Measurements from ENCODE around the gene UBN1.

Gene UBN1, protein sequence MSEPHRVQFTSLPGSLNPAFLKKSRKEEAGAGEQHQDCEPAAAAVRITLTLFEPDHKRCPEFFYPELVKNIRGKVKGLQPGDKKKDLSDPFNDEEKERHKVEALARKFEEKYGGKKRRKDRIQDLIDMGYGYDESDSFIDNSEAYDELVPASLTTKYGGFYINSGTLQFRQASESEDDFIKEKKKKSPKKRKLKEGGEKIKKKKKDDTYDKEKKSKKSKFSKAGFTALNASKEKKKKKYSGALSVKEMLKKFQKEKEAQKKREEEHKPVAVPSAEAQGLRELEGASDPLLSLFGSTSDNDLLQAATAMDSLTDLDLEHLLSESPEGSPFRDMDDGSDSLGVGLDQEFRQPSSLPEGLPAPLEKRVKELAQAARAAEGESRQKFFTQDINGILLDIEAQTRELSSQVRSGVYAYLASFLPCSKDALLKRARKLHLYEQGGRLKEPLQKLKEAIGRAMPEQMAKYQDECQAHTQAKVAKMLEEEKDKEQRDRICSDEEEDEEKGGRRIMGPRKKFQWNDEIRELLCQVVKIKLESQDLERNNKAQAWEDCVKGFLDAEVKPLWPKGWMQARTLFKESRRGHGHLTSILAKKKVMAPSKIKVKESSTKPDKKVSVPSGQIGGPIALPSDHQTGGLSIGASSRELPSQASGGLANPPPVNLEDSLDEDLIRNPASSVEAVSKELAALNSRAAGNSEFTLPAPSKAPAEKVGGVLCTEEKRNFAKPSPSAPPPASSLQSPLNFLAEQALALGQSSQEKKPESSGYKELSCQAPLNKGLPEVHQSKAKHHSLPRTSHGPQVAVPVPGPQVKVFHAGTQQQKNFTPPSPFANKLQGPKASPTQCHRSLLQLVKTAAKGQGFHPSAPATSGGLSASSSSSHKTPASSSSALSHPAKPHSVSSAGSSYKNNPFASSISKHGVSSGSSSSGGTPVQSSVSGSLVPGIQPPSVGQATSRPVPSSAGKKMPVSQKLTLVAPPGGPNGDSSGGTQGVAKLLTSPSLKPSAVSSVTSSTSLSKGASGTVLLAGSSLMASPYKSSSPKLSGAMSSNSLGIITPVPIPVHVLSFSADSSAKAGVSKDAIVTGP (N-terminal part only)

DNA sequence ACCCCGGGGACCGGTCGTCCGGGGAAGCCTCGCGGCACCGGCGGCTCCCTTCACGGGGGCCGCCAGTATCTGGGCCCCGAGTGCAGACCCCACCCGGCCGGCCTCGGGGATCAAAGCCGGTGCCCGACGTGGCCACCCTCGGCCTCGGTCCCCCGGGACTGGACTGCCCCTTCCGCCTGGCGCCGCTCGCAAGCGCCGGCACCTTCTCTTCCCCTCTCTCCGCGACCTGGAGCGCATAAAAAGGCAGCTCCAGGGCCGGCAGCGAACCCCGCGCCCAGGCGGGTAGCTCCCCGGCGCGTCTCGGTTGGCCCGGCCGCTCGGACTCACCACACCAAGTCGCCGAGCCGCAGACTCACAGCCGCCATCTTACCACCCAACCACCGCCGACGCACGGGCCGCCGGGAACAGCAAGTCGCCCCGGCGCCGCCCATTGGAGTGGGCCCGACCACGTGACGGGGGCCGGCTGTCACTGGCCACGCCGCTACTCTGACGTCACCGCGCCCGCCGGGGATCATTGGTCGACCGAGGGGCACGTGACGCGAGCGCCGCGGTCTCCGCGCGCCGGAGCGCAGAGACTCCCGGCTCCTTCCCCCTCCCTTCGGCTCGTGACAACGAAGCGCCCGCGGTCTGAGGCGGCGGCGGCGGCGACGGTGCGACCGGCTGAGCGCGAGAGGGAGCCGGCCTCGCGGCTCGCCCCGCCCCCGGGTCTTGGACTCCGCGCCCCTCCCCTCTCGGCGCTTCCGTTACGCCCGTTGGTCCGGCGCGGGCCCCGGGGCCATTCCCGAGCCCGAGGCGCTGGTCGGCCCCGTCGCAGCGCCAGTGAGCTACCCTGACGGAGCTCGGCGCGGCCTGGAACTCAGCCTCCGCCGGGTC lies at the start of gene UBN1, which contains the start of gene GLYR1:
Gene UBN1, plus strand, starts transcription at position 581 of the 873 bp plus-strand sequence. CDS start 5,437 bp downstream, outside the sequence.
Gene GLYR1, minus strand, starts transcription at position 388 of the 873 bp plus-strand sequence. Its CDS starts 23 bp downstream, at position 365.
- peak; percentile 99 for DNase-seq

DNA sequence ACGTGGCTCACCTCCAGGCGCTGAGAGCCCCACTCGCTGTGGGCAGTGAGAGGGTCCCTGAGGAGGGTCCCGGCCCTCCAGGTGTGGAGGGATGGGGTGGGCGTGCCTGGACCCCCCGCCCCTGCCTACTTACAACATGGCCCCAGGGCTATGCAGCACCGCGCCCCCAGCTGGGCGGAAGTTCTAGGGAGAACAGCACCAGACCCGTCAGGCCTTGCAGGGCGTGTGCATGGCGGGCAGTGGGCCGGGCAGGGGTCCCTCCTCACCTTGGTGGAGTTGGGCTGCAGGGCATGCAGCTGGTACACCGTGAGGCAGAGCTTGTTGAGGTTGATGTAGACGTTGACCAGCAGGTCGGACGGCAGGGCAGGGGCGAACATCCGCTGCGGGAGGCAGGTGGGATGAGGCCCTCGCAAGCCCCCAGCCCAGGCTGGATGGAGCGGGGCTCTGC lies 49.5 kb upstream of the UBN1 start:
- no peak for DNase-seq

DNA sequence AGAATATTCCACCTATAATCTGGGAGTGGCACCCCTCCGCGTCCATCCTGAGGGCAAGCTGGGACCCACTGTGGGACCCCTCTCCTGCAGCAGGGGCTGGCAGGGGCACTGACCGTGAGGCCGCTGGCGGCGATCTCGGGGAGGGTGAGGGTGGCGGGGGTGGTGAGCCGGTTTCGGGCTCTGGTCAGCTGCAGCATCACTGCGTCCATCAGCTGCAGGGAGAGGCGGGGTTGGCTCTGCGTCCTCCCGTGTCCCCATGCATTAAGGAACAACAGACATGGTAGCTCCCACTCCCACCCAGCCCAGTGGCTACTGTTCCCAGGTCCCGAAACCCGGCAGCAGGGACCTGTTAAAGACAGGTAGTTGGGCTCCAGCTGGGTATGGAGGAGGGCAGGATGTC lies 48.8 kb upstream of the UBN1 start:
- no peak for DNase-seq

DNA sequence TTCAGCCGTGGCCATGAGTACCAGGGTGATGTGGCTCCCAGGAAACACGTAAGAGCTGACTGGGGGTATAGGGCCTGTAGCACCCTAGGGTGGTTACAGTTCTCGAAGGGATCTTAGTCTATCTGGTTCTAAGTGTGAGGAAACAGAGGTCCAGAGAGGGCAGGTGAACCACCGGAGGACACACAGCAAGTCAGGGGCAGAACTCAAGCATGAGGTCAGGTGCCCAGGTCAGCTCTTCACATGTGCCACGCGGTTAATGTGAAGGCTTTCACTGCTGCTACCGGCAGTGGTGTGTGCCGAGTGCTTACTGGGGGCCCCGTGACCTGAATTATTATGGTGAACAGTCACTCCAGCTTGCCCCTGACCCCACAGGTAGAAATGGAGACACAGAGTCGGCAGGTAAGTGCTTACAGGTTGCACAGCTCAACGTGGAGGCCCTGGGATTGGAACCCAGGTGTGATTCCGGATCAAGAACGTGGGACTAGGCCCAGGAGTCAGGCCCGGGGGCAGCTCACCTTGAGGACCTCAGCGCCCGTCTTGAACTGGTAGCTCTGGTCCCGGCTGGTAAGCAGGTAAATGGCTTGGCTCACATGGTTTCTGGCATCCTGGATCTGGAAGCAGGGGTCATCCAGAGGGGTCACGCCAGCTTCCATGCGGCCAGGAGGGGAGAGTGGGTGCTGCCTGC lies 48.0 kb upstream of the UBN1 start:
- no peak for DNase-seq

DNA sequence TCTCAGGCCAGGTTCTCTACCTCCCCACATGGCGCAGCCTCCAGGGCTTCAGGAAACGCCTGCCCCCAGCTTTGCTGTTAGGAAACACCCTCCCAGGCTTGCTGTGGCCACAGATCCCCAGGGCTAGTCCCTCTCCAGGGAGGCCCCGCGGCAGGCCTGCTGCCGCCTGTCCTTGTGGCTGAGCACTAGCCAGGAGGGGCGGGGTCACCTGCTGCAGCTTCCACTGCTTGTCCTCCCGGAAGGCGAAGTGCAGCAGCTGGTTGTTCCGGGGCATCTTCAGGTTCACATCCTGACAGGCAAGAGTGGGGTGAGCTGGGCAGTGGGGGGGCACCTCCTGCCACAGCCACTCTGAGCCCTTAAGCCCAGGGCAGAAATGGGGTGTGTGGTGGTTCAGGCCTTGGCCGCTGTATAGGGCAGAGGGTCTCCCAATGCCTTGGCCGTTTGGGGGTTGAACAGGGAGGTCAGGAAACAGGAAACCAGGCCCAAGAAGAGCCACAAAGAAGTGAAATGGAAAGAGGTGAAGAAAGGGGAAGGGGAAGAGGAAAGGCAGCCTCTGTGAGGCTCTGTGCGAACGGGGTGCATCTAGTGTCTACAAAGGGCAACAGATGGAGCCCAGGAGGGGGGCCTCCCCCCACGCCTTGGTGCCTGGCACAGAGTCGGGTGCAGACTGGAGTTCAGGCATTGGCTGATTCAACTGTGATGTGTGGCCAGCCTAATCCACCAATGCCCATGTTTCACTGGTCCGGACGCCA lies 46.8 kb upstream of the UBN1 start:
- peak; percentile 22 for DNase-seq

DNA sequence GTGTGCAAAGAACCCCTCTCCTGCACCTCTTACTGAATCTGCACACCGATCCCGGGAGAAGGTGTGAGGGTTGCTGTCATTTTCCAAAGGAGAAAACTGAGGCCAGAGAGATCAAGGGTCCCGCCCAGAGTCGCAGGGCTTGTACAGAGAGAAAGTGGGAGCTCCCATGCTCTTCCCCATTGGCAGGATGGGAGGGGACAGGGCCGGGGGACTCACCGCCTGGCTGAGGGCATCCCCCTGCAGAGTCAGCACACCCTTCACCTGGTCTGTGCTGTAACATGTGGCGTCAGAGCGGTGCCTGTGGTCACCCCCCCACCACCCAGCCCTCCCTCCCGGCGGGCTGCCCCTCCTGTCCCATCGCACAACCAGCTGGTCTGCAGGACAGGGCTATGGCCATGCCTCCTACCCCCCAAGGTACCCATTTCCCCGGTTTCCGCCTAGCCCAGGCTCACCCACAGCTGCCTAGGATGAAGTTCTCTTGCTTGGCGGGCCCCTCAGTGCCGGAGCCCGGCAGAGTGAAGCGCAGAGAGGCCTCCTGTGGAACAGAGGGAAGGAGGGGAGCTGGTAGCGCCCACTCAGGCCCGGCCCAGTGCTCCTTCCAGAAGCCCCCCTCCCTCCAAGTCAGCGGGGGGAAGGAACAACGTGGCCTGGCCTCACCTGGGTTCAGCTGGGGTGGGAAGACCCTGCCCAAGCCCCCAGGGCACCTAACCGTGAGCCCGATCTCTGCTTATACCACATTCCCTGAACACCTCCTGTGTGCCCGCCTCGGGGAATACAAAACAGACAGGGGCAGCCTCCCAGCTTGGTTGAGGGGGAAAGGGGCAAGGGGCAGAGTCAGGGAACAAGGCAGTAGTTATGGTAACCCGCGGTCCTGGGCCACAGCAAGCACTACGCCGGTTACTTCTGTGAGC lies 46.0 kb upstream of the UBN1 start:
- DNase-seq = no peak

DNA sequence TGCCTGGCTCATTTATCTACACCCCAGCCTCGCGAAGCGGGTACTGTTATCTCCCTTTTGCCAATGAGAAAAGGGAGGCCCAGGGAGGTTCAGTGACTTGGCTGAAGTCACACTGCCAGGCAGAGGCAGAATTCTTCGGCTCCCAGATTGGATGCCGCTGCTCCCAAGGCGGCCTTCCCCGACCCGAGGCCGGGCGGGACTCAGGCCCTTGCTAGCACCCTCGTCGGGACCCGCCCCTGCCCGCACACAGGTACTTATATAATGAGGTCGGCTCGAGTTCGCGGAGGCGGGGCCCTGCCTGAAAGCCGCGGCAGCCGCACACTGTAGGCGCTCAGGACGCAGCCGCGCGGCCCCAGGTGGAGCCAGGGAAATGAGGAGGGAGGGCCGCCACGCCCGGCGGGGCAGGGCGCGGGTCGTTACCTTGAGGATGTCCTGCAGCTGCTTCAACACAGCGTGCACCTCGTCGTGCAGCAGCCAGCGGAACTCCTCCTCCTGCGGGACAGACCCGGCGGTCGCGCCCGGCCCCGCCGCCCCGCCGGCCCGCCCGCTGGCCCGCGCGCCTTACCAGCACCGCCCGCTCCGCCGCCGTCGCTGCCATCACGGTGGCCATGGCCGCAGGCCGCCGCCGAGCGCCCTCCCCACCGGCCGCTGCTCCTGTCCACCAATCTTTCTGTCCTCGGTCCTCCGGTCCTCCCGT lies 45.2 kb upstream of the UBN1 start, which contains the start of gene ROGDI:
Gene ROGDI, minus strand, starts transcription at position 672 of the 697 bp plus-strand sequence. Its CDS starts 62 bp downstream, at position 610.
- DNase-seq = peak; percentile 10

DNA sequence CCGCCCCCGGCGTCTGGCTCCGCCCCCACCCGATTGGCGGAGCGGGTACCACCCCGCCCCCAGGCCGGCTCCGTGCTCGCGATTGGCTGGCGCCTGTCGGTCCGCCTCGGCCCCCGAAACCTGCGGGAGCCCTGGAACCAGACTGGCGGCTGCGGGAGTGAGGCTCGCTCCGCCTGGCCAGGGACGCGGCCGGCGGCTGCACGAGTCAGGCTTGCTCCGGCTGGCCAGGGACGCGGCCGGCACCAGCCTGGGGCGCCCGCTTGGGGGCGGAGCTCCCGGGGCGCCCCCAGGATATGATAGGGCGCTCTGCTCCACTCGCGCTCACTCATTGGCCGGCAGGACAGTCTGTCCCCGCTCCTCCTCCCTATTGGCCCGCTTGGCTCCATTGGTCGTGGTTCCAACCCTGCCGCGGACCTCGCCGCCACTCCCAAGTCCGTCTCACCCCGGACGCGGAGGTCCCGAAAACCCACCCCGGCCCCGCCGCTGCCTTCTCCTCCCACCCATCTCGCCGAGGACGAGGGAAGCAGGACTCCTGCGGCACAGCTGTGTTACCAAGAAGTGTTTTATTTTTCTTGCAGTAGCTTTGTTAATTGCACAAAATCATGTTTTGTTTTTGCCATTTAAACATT lies 44.5 kb upstream of the UBN1 start:
- peak; percentile 93 for DNase-seq

DNA sequence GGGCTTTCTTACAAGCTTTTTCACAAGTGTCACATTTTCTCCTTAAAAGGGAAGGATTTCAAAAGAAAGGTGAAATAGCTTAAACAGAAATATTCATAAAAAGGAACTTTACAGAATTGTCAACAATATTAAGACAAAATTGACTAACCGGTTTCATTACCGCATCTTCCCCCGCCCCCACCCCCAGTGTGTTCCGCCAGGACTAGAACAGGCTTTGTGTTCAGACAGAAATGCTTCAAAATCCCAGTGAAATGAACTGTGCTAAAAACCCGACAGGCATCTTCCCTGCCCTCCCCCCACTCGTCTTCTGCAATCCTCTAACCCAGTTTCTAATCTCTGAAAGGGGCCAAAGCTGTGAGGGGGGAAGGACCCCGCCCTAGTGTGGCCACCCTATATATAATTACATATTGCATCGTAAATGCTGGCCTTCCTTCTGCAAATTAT lies 43.9 kb upstream of the UBN1 start:
- peak; percentile 66 for DNase-seq

DNA sequence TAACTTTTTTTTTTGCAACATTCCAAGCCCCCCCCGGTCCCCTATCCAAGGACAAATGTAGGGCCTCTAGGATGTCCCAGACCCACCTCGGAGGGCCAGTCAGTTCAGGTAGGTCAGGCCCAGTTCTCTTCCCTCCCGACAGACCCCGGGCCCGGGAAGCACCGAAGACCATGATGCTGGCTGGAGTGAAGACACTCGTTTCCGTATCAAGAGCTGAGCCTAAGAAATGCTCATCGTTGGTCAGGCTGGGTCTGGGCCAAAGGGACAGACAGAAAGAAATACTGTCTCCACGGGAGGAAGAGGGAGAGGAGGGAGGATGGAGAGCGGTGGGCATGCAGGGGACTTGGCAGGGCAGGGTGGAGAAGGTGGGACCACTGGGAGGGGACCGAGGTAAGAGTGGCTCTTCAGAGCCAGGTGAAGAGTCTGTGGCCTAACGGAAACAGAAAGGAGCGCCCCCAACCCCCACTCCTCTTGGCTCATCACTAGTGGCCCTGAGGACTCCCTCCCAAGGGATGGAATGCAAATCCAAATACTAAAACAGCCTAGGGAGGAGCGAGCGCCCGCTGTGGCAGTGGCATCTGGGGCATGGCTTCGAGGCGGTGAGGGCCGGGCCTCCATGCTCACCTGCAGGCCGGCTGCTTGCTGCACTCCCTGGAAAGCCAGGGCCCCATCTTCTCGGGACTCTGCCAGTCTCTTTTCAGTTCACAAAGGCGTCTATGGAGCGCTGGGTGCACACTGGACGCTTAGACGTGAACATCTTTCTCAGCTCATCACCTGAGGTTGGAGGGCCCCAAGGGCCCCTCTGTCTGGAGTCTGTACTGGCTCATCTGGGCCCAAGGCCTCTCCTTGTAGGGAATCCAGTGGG lies 43.2 kb upstream of the UBN1 start:
- no peak for DNase-seq

DNA sequence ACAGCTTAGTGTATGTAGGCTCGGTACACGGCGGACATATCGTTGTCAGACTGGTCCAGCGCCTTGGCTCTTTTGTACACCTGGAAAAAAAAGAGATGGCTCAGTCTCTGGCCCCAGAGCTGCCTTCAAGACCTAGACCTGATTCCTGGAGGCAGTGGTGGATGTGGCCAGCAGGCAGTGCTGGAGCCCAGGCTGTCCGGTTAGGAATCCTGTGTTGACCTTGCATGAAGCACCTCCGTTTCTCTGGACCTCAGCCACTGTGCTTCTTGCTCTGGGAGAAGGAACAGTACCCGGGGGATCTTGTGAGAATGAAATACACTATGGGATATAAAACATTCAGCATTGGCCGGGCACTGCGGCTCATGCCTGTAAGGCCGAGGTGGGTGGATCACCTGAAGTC lies 42.0 kb upstream of the UBN1 start:
- DNase-seq = no peak

DNA sequence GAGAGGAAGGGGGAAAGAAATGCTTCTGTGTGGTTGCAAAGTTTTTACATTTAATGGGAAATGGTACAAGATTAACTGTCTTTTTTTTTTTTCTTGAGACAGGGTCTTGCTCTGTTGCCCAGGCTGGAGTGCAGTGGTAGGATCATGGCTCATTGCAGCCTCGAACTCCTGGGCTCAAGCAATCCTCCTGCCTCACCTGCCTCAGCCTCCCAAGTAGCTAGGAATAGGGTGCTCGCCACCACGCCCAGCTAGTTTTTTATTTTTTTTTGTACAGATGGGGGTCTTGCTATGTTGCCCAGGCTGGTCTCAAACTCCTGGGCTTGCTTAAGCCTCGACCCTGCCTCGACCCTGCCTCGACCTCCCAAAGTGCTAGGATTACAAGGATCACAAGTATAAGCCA lies 41.0 kb upstream of the UBN1 start:
- no peak for DNase-seq

DNA sequence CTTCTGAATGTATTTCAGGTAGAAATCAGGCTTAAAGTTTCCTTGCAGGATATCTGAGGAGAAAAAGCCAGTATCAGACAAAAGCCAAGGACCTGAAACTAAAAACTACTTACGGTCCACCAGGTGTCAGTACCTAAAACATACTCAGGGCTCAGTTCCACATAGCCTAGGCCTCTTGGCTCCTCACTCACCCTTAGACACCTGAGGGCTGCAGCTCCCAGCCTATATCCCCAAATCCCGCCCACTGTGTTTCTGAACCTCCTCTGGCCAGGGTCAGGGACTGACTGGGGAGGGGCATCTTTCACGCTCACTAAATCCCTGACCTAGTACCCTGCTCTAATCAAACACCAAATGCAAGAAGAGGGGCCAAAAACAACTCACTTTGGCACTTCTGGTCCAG lies 36.0 kb upstream of the UBN1 start:
- no peak for DNase-seq

DNA sequence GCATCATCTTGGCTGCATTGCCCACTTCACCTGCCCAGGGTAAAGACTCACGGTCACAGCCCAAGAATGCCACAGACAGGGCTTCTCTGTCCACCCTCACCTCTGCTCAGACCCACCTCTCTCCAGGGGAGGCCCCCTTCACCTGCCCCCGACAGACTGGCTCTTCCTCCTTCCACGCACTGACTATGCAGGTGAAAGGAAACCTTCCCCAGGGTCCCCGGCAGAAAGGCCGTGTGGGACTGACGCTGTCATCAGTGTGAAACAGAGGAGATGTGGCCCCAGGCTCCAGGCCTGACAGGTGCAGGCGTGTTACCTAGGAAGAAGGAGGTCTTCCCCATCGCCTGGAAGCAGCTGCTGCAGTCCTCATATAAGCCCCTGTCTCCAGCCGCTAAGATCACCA lies 35.5 kb upstream of the UBN1 start:
- no peak for DNase-seq

DNA sequence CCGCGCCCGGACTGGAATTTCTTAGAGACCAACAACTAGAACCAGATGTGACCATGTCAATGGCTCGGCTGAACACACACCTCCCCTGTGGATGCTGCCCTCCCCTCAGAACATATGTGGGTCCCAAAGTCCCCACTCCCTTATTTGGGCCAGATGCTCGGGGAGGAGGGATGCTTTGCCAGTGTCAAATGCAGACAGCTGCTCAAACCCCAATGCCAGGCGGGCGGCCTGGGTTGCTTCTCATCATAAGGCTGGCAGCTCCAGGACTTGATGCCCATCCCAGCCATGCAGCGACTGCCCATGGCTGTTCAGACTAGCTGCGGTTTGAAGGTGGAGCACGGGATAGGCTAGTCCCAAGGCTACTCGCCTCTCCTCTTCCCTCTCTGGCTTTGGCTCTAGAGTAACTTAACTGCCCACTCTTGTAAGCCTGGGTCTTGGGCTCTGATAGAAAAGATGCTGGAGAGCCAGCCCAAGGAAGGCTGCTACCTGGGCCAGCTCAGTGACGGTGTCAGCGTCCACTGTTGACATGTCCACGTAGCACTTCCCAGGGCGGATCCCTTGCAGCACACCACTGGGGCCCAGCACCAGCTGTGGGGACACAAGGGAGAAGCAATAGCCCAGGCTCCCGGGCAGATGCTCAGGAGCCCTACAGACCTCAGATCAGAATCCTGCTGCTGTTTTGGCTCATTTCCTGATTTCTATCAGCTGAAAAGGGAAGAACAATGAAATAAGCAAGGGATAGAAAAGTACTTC lies 33.9 kb upstream of the UBN1 start:
- DNase-seq = no peak

DNA sequence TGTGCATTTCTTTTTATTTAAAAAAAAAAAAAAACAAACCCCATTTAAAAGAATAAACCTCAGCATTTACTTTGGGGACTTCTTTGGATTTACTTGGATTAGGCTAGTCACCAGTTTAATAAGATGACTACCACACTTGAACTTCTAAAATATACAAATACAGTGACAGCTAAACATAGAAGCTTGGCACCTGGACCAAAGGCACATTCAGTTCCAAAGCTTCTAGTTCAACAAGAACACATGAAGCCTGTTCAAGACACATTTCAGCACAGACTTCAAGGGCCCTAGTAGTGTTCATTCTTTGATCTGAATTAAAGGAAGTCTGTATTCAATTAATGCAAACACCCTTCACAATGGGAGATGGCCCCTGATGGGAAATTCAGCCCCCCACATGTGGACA lies 33.2 kb upstream of the UBN1 start:
- no peak for DNase-seq

All from inflammatory macrophage treated with lipopolysaccharide for 4 hours (primary cell).